Activated CD4-positive, alpha-beta memory T cell treated with anti-CD3 and anti-CD28 coated beads for 36 hours (primary cell): ENCODE results near the gene SERF1A. TPM values are rescaled to one million over a fixed set of nuclear protein-coding genes. Genes with fewer than 3 reads are reported as not detected.
"Not testable (repeated sequence)": the region's sequence is repeated elsewhere in the genome, so short reads cannot be mapped to it uniquely, and the experiment has no call there.

ENCODE experiments used
- CTCF ChIA-PET: fragments of 350-600 bp; sonication (Branson Sonifier 250); formaldehyde crosslinking; loops from one replicate; lab custom pipeline; 2021; ENCODE audit warnings: antibody characterized with exemption, inconsistent platforms; lab: Charles Lee
- POLR2A ChIA-PET: fragments of 350-600 bp; sonication (Branson Sonifier 250); formaldehyde crosslinking; loops from one replicate; lab custom pipeline; 2021; ENCODE audit warnings: antibody characterized with exemption; lab: Charles Lee
- DNase-seq: peaks from one replicate; pipeline ENCODE4 v3.0.0-alpha.2; 2020
- H3K27ac Mint-ChIP-seq: one replicate; pipeline ENCODE4 v1.8.0; 2021; ENCODE audit warnings: mixed read lengths
- H3K27me3 Mint-ChIP-seq: one replicate; pipeline ENCODE4 v1.8.0; 2021; ENCODE audit warnings: mixed read lengths
- H3K36me3 Mint-ChIP-seq: one replicate; pipeline ENCODE4 v1.8.0; 2021; ENCODE audit warnings: mixed read lengths
- H3K4me1 Mint-ChIP-seq: one replicate; pipeline ENCODE4 v1.8.0; 2021; ENCODE audit warnings: low read depth, mixed read lengths
- H3K4me3 Mint-ChIP-seq: one replicate; pipeline ENCODE4 v1.8.0; 2021; ENCODE audit warnings: mild to moderate bottlenecking, mixed read lengths
- H3K9me3 Mint-ChIP-seq: one replicate; pipeline ENCODE4 v1.8.0; 2021; ENCODE audit warnings: mixed read lengths
- intact Hi-C: fragments of 100-400 bp; cut with micrococcal nuclease; formaldehyde crosslinking; loops from one replicate; pipeline ENCODE4 v1.15.1; 2023
- total RNA-seq, 2 experiments: library from RNA; stranded (reverse); gene quantifications; one replicate each; pipeline ENCODE4 v1.2.3, GENCODE V29; 2021

SERF1A gene
- 10 to 100 TPM; 11.1 to 16.3 TPM for total RNA-seq

- POLR2A ChIA-PET, H3K27me3 Mint-ChIP-seq, H3K4me1 Mint-ChIP-seq, DNase-seq, H3K27ac Mint-ChIP-seq, CTCF ChIA-PET, H3K9me3 Mint-ChIP-seq, intact Hi-C loops, H3K4me3 Mint-ChIP-seq, H3K36me3 Mint-ChIP-seq: not testable (repeated sequence)
These were observed at the start of gene SERF1A for GRCh38 chr5:70900533-70901271. Gene SERF1A, plus strand, starts transcription at chr5:70900669. Its CDS starts 201 bp downstream, at chr5:70900870.

DNA sequence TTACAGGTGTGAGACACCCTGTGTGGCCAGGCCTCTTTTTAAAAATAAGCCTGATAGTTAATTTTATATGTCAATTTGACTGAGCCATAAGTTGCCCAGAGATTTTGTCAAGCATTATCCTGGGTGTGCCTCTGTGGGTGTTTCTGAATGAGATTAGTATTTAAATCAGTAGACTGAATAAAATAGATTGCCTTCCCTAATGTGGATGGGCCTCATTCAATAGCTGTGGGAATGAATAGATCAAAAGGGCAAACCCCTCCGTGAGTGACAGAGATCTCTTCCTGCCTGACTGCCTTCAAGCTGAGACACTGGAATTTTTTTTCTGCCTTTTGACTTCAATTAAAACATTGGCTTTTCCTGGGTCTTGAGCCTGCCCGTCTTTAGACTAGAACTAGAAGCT is 33.7 kb upstream of the SERF1A start:
- H3K4me1 Mint-ChIP-seq, intact Hi-C loops, POLR2A ChIA-PET, CTCF ChIA-PET, H3K36me3 Mint-ChIP-seq, H3K27ac Mint-ChIP-seq, H3K4me3 Mint-ChIP-seq, H3K9me3 Mint-ChIP-seq, DNase-seq, H3K27me3 Mint-ChIP-seq: not testable (repeated sequence)

DNA sequence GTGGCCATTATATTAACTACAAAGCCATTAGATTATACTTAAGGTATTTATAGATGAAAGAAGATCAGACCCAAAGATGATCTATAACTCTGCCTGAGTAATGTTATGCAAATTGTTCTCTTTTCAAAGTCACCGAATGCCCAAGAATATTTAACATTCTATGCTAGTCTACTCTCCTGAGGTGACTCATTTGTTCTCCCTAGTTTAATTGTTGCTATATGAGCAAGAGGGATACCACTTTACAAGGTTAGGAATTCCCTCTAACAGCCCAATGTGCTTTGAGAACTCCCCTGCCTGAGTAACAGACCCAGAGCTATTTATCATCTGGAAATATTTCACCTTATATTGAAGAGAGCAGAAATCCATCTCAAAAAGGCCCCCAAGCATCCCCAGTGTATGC is 29.8 kb upstream of the SERF1A start:
- intact Hi-C loops, H3K36me3 Mint-ChIP-seq, DNase-seq, H3K9me3 Mint-ChIP-seq, POLR2A ChIA-PET, H3K4me1 Mint-ChIP-seq, H3K27me3 Mint-ChIP-seq, H3K27ac Mint-ChIP-seq, CTCF ChIA-PET, H3K4me3 Mint-ChIP-seq: not testable (repeated sequence)

DNA sequence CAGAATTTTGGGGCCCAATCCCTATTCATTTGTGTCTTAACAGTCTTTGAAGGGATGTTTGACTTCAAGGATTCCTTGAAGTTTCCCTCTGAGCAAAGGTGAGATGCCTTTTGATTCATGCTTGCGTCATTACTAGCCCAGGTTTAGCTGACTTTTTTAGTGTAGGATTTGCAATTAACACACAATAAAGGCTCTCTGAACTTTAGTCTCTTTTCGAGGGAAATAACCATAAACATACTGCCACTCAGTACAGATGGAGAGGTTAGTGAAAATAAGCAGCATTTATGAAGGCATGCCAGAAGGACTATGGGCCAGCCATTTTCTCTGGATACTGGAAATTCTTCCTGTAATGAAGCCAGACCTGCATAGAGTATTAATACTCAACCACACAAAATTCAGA is 4.4 kb upstream of the SERF1A start:
- H3K27me3 Mint-ChIP-seq, POLR2A ChIA-PET, intact Hi-C loops, DNase-seq, H3K27ac Mint-ChIP-seq, H3K9me3 Mint-ChIP-seq, H3K4me3 Mint-ChIP-seq, CTCF ChIA-PET, H3K4me1 Mint-ChIP-seq, H3K36me3 Mint-ChIP-seq: not testable (repeated sequence)

DNA sequence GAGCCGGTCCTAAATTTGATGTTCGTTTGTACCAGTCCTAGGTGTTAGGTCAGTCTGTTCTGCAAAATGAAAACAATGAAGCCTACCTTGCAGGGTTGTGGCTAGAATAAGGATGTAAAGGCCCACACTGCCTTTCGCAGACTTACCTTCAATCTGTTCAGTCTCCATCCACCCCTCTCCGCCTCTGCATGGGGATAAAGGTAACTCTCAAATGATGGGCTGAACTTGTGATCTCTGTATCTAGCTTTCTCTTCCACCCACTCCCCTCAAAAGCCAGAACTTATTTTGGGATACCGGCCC is 753 bp downstream of the SERF1A start:
- H3K27me3 Mint-ChIP-seq, H3K9me3 Mint-ChIP-seq, CTCF ChIA-PET, H3K27ac Mint-ChIP-seq, intact Hi-C loops, POLR2A ChIA-PET, H3K36me3 Mint-ChIP-seq, H3K4me1 Mint-ChIP-seq, H3K4me3 Mint-ChIP-seq, DNase-seq: not testable (repeated sequence)

- H3K27ac Mint-ChIP-seq, POLR2A ChIA-PET, H3K4me3 Mint-ChIP-seq: not testable (repeated sequence)
These were observed 6.2 kb downstream of the SERF1A start for GRCh38 chr5:70906624-70907023.

GRCh38 chr5:70916829-70917228 is 16.4 kb downstream of the SERF1A start:
- intact Hi-C loops, H3K4me3 Mint-ChIP-seq, H3K27ac Mint-ChIP-seq: not testable (repeated sequence)

More at GRCh38 chr5:70906624-70907023, 6.2 kb downstream of the SERF1A start:
- H3K9me3 Mint-ChIP-seq, H3K27me3 Mint-ChIP-seq, intact Hi-C loops, H3K4me1 Mint-ChIP-seq, DNase-seq, H3K36me3 Mint-ChIP-seq, CTCF ChIA-PET: not testable (repeated sequence)

DNA sequence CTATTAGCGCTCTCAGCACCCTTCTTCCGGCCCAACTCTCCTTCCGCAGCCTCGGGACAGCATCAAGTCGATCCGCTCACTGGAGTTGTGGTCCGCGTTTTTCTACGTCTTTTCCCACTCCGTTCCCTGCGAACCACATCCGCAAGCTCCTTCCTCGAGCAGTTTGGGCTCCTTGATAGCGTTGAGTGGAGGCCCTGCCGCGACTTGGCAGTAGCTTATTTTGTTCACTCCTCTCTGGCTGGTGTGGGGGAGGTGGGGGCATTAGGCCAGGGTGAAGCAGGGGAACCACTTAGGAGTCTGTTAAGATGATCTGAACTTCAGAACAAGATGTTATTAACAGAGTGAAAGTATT is 24.7 kb downstream of the SERF1A start:
- H3K27ac Mint-ChIP-seq, intact Hi-C loops, CTCF ChIA-PET, H3K27me3 Mint-ChIP-seq, POLR2A ChIA-PET, H3K4me3 Mint-ChIP-seq, DNase-seq, H3K36me3 Mint-ChIP-seq, H3K4me1 Mint-ChIP-seq, H3K9me3 Mint-ChIP-seq: not testable (repeated sequence)

More at GRCh38 chr5:70916829-70917228, 16.4 kb downstream of the SERF1A start:
- H3K4me1 Mint-ChIP-seq, H3K9me3 Mint-ChIP-seq, DNase-seq, CTCF ChIA-PET, H3K27me3 Mint-ChIP-seq, H3K36me3 Mint-ChIP-seq, POLR2A ChIA-PET: not testable (repeated sequence)

- H3K4me1 Mint-ChIP-seq, H3K27ac Mint-ChIP-seq, H3K4me3 Mint-ChIP-seq, H3K27me3 Mint-ChIP-seq, CTCF ChIA-PET, intact Hi-C loops, H3K36me3 Mint-ChIP-seq, DNase-seq, POLR2A ChIA-PET, H3K9me3 Mint-ChIP-seq: not testable (repeated sequence)
These were observed 31.4 kb downstream of the SERF1A start for GRCh38 chr5:70931709-70932368.

- H3K27me3 Mint-ChIP-seq, DNase-seq, H3K4me1 Mint-ChIP-seq, intact Hi-C loops, H3K9me3 Mint-ChIP-seq, CTCF ChIA-PET, H3K27ac Mint-ChIP-seq, POLR2A ChIA-PET, H3K36me3 Mint-ChIP-seq, H3K4me3 Mint-ChIP-seq: not testable (repeated sequence)
These were observed 32.1 kb downstream of the SERF1A start for GRCh38 chr5:70932560-70932959.

DNA sequence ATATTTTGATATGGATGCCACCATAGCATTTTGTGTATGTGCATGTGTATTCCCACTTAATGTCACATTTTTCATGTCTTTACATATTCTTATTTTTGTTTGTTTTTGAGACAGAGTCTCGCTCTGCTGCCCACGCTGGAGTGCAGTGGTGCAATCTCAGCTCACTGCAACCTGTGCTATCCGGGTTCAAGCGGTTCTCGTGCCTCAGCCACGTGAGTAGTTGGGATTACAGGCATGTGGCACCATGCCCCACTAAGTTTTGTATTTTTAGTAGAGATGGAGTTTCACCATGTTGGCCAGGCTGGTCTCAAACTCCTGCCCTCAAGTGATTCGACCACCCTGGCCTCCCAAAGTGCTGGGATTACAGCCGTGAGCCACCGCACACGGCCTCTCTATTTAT is 52.6 kb downstream of the SERF1A start:
- intact Hi-C loops, H3K27ac Mint-ChIP-seq, H3K27me3 Mint-ChIP-seq, DNase-seq, H3K9me3 Mint-ChIP-seq, POLR2A ChIA-PET, CTCF ChIA-PET, H3K4me3 Mint-ChIP-seq, H3K36me3 Mint-ChIP-seq, H3K4me1 Mint-ChIP-seq: not testable (repeated sequence)
